Neural progenitor cell (in vitro differentiated cells): ENCODE data around the gene RTN4.

Source experiments
- EZH2 ChIP-seq: fragments of 200-600 bp; sonication (generic); IDR thresholded peaks from 2 replicates; pipeline ENCODE4 v1.6.1; 2017; ENCODE audit warnings: antibody characterized with exemption, mild to moderate bottlenecking, moderate library complexity
- TF ChIP-seq, protein P1 (sequence below): fragments of 200-600 bp; sonication (generic); IDR thresholded peaks from 2 replicates; pipeline ENCODE4 v1.5.1; 2017; ENCODE audit warnings: antibody characterized with exemption, mild to moderate bottlenecking

DNA sequence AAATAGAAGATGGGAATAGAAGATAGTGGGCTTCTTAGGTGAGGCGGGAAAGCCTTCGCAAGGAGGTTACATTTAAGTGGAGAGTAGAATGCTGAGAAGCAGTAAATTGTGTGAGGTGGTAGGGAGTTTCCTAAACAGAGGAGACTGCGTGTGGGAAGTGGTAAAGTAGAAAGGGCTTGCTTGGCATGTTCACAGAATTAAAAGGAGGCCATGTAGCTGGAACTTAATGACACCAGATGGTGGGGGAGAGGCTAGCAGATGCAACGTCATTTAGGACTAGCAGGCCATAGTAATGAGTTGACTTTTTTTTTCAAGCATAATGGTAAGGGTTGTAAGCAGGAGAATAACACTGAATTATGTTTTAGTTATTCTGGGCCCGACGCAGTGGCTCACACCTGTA is 13.0 kb upstream of the RTN4 start:
- TF ChIP-seq, protein P1, sequence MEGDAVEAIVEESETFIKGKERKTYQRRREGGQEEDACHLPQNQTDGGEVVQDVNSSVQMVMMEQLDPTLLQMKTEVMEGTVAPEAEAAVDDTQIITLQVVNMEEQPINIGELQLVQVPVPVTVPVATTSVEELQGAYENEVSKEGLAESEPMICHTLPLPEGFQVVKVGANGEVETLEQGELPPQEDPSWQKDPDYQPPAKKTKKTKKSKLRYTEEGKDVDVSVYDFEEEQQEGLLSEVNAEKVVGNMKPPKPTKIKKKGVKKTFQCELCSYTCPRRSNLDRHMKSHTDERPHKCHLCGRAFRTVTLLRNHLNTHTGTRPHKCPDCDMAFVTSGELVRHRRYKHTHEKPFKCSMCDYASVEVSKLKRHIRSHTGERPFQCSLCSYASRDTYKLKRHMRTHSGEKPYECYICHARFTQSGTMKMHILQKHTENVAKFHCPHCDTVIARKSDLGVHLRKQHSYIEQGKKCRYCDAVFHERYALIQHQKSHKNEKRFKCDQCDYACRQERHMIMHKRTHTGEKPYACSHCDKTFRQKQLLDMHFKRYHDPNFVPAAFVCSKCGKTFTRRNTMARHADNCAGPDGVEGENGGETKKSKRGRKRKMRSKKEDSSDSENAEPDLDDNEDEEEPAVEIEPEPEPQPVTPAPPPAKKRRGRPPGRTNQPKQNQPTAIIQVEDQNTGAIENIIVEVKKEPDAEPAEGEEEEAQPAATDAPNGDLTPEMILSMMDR = no peak
- TF ChIP-seq EZH2 = no peak
